Neural cell (in vitro differentiated cells): Measurements from ENCODE around the gene YWHAE. TPM values are rescaled to one million over a fixed set of nuclear protein-coding genes. Genes with fewer than 3 reads are reported as not detected.

Experiments used
- H2AFZ ChIP-seq: fragments of 200-600, 300-800 bp; sonication (generic), shearing (Covaris generic); 2 replicates; pipeline ENCODE4 v1.6.0; 2014; ENCODE audit warnings: low read depth, mild to moderate bottlenecking, antibody characterized with exemption, low read length, moderate library complexity
- H3F3A ChIP-seq: fragments of 200-600 bp; shearing (Covaris generic); 2 replicates; pipeline ENCODE4 v1.6.1; 2016; ENCODE audit warnings: mild to moderate bottlenecking, moderate library complexity, mixed read lengths, antibody characterized with exemption, low read length; ENCODE audit not compliant: insufficient read depth, poor library complexity, severe bottlenecking
- H3K27ac ChIP-seq: fragments of 200-600, 300-800 bp; sonication (generic), shearing (Covaris generic); 2 replicates; pipeline ENCODE4 v1.5.1; 2014; ENCODE audit warnings: mild to moderate bottlenecking, low read length, moderate library complexity
- H3K27me3 ChIP-seq: fragments of 300-800, 200-600 bp; sonication (generic), shearing (Covaris generic); 2 replicates; pipeline ENCODE4 v1.6.0; 2014; ENCODE audit warnings: mild to moderate bottlenecking, low read depth, low read length, moderate library complexity; ENCODE audit not compliant: insufficient read depth
- H3K36me3 ChIP-seq: fragments of 300-800, 200-600 bp; sonication (generic), shearing (Covaris generic); 2 replicates; pipeline ENCODE4 v1.5.1; 2014; ENCODE audit warnings: mild to moderate bottlenecking, antibody characterized with exemption, low read length, moderate library complexity; ENCODE audit not compliant: insufficient read depth
- H3K4me2 ChIP-seq: fragments of 300-800, 200-600 bp; sonication (generic), shearing (Covaris generic); 2 replicates; pipeline ENCODE4 v1.6.0; 2014; ENCODE audit warnings: mild to moderate bottlenecking, low read length
- H3K4me3 ChIP-seq: fragments of 300-800, 200-600 bp; sonication (generic), shearing (Covaris generic); 2 replicates; pipeline ENCODE4 v1.5.1; 2014; ENCODE audit warnings: mild to moderate bottlenecking, low read length, moderate library complexity
- H3K79me2 ChIP-seq: fragments of 200-600 bp; shearing (Covaris generic); replicated peaks from 2 replicates; pipeline ENCODE4 v1.6.0; 2014; ENCODE audit warnings: mild to moderate bottlenecking, low read length, moderate library complexity; ENCODE audit not compliant: insufficient read depth
- H3K9ac ChIP-seq: fragments of 300-800, 200-600 bp; sonication (generic), shearing (Covaris generic); 2 replicates; pipeline ENCODE4 v1.6.1; 2016; ENCODE audit warnings: mild to moderate bottlenecking, low read length, mixed read lengths
- H3K9me2 ChIP-seq: fragments of 200-600 bp; shearing (Covaris generic); 2 replicates; pipeline ENCODE4 v1.6.1; 2016; ENCODE audit warnings: mild to moderate bottlenecking, low read length, mixed read lengths; ENCODE audit not compliant: insufficient read depth
- H3K9me3 ChIP-seq: fragments of 200-600, 300-800 bp; sonication (generic), shearing (Covaris generic); 2 replicates; pipeline ENCODE4 v1.6.1; 2016; ENCODE audit warnings: mild to moderate bottlenecking, mixed run types, low read length, moderate library complexity, mixed read lengths
- H4K20me1 ChIP-seq: fragments of 200-600 bp; shearing (Covaris generic); 2 replicates; pipeline ENCODE4 v1.6.1; 2016; ENCODE audit warnings: mild to moderate bottlenecking, mixed run types; ENCODE audit not compliant: insufficient read depth
- EP300 ChIP-seq: fragments of 450-650 bp; conservative IDR thresholded peaks from 2 replicates; pipeline ENCODE4 v1.6.1; 2014; ENCODE audit warnings: antibody characterized with exemption, mild to moderate bottlenecking, moderate library complexity; ENCODE audit not compliant: poor library complexity, severe bottlenecking
- EZH2 ChIP-seq: fragments of 200-600, 300-800 bp; shearing (Covaris generic), sonication (generic); IDR thresholded peaks from 2 replicates; pipeline ENCODE4 v1.6.1; 2014; ENCODE audit warnings: antibody characterized with exemption, low read length, borderline replicate concordance, mild to moderate bottlenecking; ENCODE audit not compliant: insufficient read depth, poor library complexity, severe bottlenecking
- MXI1 ChIP-seq: fragments of 450-650 bp; conservative IDR thresholded peaks from 2 replicates; pipeline ENCODE4 v1.6.1; 2014; ENCODE audit warnings: antibody characterized with exemption, mild to moderate bottlenecking; ENCODE audit not compliant: poor library complexity, severe bottlenecking
- POLR2AphosphoS5 ChIP-seq: IDR thresholded peaks from 2 replicates; pipeline ENCODE4 v1.6.1; 2012
- RAD21 ChIP-seq: fragments of 450-650 bp; conservative IDR thresholded peaks from 2 replicates; pipeline ENCODE4 v1.6.1; 2014; ENCODE audit warnings: antibody characterized with exemption, mild to moderate bottlenecking, moderate library complexity
- SMC3 ChIP-seq: fragments of 450-650 bp; conservative IDR thresholded peaks from 2 replicates; pipeline ENCODE4 v1.6.1; 2014; ENCODE audit warnings: antibody characterized with exemption, mild to moderate bottlenecking, moderate library complexity; ENCODE audit not compliant: poor library complexity
- TAF1 ChIP-seq: IDR thresholded peaks from 2 replicates; pipeline ENCODE4 v1.6.1; 2012; ENCODE audit warnings: low read depth
- polyA plus RNA-seq: library from polyadenylated mRNA; depleted of rRNA; stranded (reverse); fragments of >200 nt; gene quantifications from 2 replicates; pipeline ENCODE4 v1.2.3, GENCODE V29; 2014
- TF ChIP-seq, protein P1 (sequence below): fragments of 450-650 bp; IDR thresholded peaks from 2 replicates; pipeline ENCODE4 v1.5.1; 2014; ENCODE audit warnings: antibody characterized with exemption, mild to moderate bottlenecking, moderate library complexity; ENCODE audit not compliant: poor library complexity, severe bottlenecking
- TF ChIP-seq, protein P2 (sequence below): IDR thresholded peaks from 2 replicates; pipeline ENCODE4 v1.6.1; 2012; ENCODE audit warnings: borderline replicate concordance

The YWHAE gene
- polyA plus RNA-seq, 1 donor from 2014 or later, result 594 TPM

DNA sequence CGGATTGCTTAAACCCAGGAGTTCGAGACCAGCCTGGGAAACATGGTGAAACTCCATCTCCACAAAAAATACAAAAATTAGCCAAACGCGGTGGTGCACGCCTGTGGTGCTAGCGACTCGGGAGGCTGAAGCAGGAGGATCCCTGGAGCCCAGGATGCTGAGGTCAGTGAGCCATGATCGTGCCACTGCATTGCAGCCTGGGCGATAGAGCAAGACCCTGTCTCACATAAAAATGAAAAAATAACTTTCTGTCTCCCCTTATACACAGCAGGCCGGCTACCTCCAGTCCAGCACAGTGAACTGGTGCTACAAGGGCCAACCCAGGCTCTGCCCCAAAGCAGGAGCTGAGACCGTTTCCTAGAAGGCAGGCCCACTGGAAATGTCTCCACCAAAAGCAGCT, 59.7 kb downstream of the YWHAE start:
- Histone ChIP-seq H3K9me3 (no peaks in the 10 kb centered on the region), H3K27me3 (no peaks in the 10 kb centered on the region), H2AFZ (no peak overlapping the region), H4K20me1 (no peaks in the 10 kb centered on the region), H3K9me2 (no peaks in the 10 kb centered on the region), H3K36me3 (no peaks in the 10 kb centered on the region), H3K4me3 (no peak overlapping the region), H3K27ac (no peak overlapping the region), H3K4me2 (no peak overlapping the region), H3K79me2 (peaks cover 7% of the 10 kb centered on the region), H3K9ac (no peak overlapping the region), H3F3A (no peaks in the 10 kb centered on the region)
- TF ChIP-seq MXI1, result no peak
- no peak for TF ChIP-seq EZH2
- TF ChIP-seq, protein P1, sequence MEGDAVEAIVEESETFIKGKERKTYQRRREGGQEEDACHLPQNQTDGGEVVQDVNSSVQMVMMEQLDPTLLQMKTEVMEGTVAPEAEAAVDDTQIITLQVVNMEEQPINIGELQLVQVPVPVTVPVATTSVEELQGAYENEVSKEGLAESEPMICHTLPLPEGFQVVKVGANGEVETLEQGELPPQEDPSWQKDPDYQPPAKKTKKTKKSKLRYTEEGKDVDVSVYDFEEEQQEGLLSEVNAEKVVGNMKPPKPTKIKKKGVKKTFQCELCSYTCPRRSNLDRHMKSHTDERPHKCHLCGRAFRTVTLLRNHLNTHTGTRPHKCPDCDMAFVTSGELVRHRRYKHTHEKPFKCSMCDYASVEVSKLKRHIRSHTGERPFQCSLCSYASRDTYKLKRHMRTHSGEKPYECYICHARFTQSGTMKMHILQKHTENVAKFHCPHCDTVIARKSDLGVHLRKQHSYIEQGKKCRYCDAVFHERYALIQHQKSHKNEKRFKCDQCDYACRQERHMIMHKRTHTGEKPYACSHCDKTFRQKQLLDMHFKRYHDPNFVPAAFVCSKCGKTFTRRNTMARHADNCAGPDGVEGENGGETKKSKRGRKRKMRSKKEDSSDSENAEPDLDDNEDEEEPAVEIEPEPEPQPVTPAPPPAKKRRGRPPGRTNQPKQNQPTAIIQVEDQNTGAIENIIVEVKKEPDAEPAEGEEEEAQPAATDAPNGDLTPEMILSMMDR, result no peak
- no peak for TF ChIP-seq POLR2AphosphoS5
- TF ChIP-seq RAD21, result no peak
- no peak for TF ChIP-seq TAF1
- TF ChIP-seq, protein P2, sequence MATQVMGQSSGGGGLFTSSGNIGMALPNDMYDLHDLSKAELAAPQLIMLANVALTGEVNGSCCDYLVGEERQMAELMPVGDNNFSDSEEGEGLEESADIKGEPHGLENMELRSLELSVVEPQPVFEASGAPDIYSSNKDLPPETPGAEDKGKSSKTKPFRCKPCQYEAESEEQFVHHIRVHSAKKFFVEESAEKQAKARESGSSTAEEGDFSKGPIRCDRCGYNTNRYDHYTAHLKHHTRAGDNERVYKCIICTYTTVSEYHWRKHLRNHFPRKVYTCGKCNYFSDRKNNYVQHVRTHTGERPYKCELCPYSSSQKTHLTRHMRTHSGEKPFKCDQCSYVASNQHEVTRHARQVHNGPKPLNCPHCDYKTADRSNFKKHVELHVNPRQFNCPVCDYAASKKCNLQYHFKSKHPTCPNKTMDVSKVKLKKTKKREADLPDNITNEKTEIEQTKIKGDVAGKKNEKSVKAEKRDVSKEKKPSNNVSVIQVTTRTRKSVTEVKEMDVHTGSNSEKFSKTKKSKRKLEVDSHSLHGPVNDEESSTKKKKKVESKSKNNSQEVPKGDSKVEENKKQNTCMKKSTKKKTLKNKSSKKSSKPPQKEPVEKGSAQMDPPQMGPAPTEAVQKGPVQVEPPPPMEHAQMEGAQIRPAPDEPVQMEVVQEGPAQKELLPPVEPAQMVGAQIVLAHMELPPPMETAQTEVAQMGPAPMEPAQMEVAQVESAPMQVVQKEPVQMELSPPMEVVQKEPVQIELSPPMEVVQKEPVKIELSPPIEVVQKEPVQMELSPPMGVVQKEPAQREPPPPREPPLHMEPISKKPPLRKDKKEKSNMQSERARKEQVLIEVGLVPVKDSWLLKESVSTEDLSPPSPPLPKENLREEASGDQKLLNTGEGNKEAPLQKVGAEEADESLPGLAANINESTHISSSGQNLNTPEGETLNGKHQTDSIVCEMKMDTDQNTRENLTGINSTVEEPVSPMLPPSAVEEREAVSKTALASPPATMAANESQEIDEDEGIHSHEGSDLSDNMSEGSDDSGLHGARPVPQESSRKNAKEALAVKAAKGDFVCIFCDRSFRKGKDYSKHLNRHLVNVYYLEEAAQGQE, result no peak
- TF ChIP-seq EP300, result no peak
- no peak for TF ChIP-seq SMC3

DNA sequence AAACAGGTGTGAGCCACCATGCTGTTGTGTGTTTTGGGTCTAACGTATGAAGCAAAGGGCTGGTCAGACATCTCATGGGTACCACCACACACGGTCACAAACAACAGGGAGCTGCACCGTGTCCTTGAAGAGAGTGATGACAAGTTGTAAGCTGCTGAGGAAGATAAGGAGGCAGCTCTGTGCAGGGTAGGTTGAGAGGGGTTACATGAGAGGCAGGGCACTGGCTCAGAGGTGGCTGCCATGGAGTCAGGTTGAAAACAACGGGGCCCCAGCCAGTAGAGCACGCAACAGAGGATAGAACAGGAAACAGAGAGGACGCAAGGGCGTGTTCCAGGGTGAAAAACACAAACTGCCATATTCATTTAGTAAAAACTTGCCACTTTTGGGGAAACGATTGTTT, 68.3 kb downstream of the YWHAE start:
- Histone ChIP-seq H3K4me2 (no peak overlapping the region), H2AFZ (no peak overlapping the region), H3K79me2 (no peaks in the 10 kb centered on the region), H3K4me3 (no peak overlapping the region), H3K9me3 (no peaks in the 10 kb centered on the region), H3K9me2 (no peaks in the 10 kb centered on the region), H3K27ac (no peak overlapping the region), H4K20me1 (no peaks in the 10 kb centered on the region), H3F3A (no peaks in the 10 kb centered on the region), H3K27me3 (no peaks in the 10 kb centered on the region), H3K36me3 (no peaks in the 10 kb centered on the region), H3K9ac (no peak overlapping the region)
- TF ChIP-seq, protein P2, result no peak
